Panc1 (cell line): ENCODE results near the gene HLA-B. TPM values are rescaled to one million over a fixed set of nuclear protein-coding genes. Genes with fewer than 3 reads are reported as not detected.
"Not testable (repeated sequence)": the region's sequence is repeated elsewhere in the genome, so short reads cannot be mapped to it uniquely, and the experiment has no call there.

Source experiments
- ATAC-seq: fragments of 200-7000 bp; cut with Tn5 transposase; 2 replicates; pipeline ENCODE4 v1.9.1; 2020; ENCODE audit warnings: mild to moderate bottlenecking, moderate library complexity
- BruUV-seq: library from RNA; stranded (reverse); fragments of 400-500 nt; replicated peaks from 2 replicates; lab custom pipeline; 2021; lab: Mats Ljungman, UMichigan
- CTCF ChIA-PET: fragments of 300-600 bp; sonication (Branson Sonifier 250); formaldehyde crosslinking; loops from one replicate; lab custom pipeline; 2022; ENCODE audit warnings: antibody characterized with exemption; lab: Charles Lee
- POLR2A ChIA-PET: fragments of 300-600 bp; sonication (Branson Sonifier 250); formaldehyde crosslinking; loops from one replicate; lab custom pipeline; 2022; ENCODE audit warnings: antibody characterized with exemption; lab: Charles Lee
- DNase-seq: peaks from one replicate; pipeline ENCODE4 v3.0.0-alpha.2; 2010; ENCODE audit warnings: low read depth, low spot score
- H3K27ac ChIP-seq: 2 replicates; pipeline ENCODE4 v1.5.1; 2011; ENCODE audit warnings: mild to moderate bottlenecking, low read length, inconsistent platforms
- H3K27me3 ChIP-seq: fragments of 200-500 bp; sonication (Bioruptor generic); 2 replicates; pipeline ENCODE4 v1.6.0; 2014; ENCODE audit warnings: low read length, inconsistent platforms; ENCODE audit not compliant: control insufficient read depth, insufficient read depth
- H3K36me3 ChIP-seq: fragments of 200-500 bp; sonication (Bioruptor generic); 2 replicates; pipeline ENCODE4 v1.5.1; 2014; ENCODE audit warnings: inconsistent platforms, mild to moderate bottlenecking, low read length, moderate library complexity; ENCODE audit not compliant: control insufficient read depth, insufficient read depth
- H3K4me1 ChIP-seq: 2 replicates; pipeline ENCODE4 v1.5.1; 2011; ENCODE audit warnings: inconsistent platforms, mild to moderate bottlenecking, low read length, moderate library complexity; ENCODE audit not compliant: control insufficient read depth, insufficient read depth
- H3K4me3 ChIP-seq, 2 experiments: 2 replicates each; pipeline ENCODE4 v1.5.1; 2011 to 2012; ENCODE audit warnings: low read depth in 2 of 2, low read length in 2 of 2, mild to moderate bottlenecking in 2 of 2, inconsistent platforms in 1 of 2, moderate library complexity in 1 of 2
- H3K9me3 ChIP-seq: fragments of 200-500 bp; sonication (Bioruptor generic); 2 replicates; pipeline ENCODE4 v1.5.1; 2014; ENCODE audit warnings: low read depth, mild to moderate bottlenecking, inconsistent platforms, low read length, moderate library complexity; ENCODE audit not compliant: control insufficient read depth, insufficient read depth
- CTCF ChIP-seq: fragments of 450-650 bp; IDR thresholded peaks from 2 replicates; pipeline ENCODE4 v1.5.1; 2017; ENCODE audit warnings: mild to moderate bottlenecking
- POLR2AphosphoS5 ChIP-seq: IDR thresholded peaks from 2 replicates; pipeline ENCODE4 v1.6.1; 2012; ENCODE audit warnings: mild to moderate bottlenecking, low read depth, low read length, moderate library complexity
- REST ChIP-seq, 2 experiments: IDR thresholded peaks; 2 replicates each; pipeline ENCODE4 v1.6.1; 2011 to 2012; ENCODE audit warnings: low read depth in 2 of 2, control low read depth in 1 of 2, low read length in 1 of 2, mild to moderate bottlenecking in 1 of 2, moderate library complexity in 1 of 2; ENCODE audit not compliant: insufficient read depth in 1 of 2
- SIN3A ChIP-seq: IDR thresholded peaks from 2 replicates; pipeline ENCODE4 v1.6.1; 2012; ENCODE audit warnings: low read depth, mild to moderate bottlenecking, low read length, moderate library complexity, borderline replicate concordance; ENCODE audit not compliant: insufficient read depth
- TCF7L2 ChIP-seq: IDR thresholded peaks from 2 replicates; pipeline ENCODE4 v1.6.1; 2011; ENCODE audit warnings: mild to moderate bottlenecking, low read depth, low read length, inconsistent platforms
- in situ Hi-C: cut with HindIII; loops from 2 replicates; pipeline ENCODE4 v1.10.0; 2016; ENCODE audit warnings: low sequenced_read_pairs, low pct_unique_long_range_greater_than_20kb
- intact Hi-C: fragments of 100-400 bp; cut with micrococcal nuclease; formaldehyde crosslinking; loops from one replicate; pipeline ENCODE4 v1.10.0; 2022; ENCODE audit not compliant: unreplicated experiment
- total RNA-seq: library from RNA; stranded (reverse); gene quantifications from one replicate; pipeline ENCODE4 v1.2.1, GENCODE V29; 2021; ENCODE audit not compliant: unreplicated experiment

Gene HLA-B
- total RNA-seq, 1 experiment from 2014 or later = 191 TPM

GRCh38 chr6:31388916-31389801 is 32.2 kb upstream of the HLA-B start:
- DNase-seq, H3K27ac ChIP-seq, CTCF ChIA-PET, POLR2A ChIA-PET, in situ Hi-C loops, H3K4me1 ChIP-seq, H3K36me3 ChIP-seq, intact Hi-C loops, BruUV-seq, H3K27me3 ChIP-seq, H3K9me3 ChIP-seq, H3K4me3 ChIP-seq: not testable (repeated sequence)
- ATAC-seq = peak; percentile 92

GRCh38 chr6:31386977-31387376 is 30.0 kb upstream of the HLA-B start:
- Histone ChIP-seq H3K4me1 (no peaks in the 10 kb centered on the region), H3K27ac (no peak overlapping the region), H3K4me3 (no peak overlapping the region), H3K27me3 (no peaks in the 10 kb centered on the region), H3K9me3 (no peaks in the 10 kb centered on the region), H3K36me3 (no peaks in the 10 kb centered on the region)
- intact Hi-C loops = no loop called here
- in situ Hi-C loops = no loop called here
- no TSS peak for BruUV-seq
- ChIA-PET CTCF (no interaction called here), POLR2A (no interaction called here)
- ATAC-seq (no peak), DNase-seq (no peak)
- TF ChIP-seq POLR2AphosphoS5 = no peak
- TF ChIP-seq CTCF = no peak
- no peak for TF ChIP-seq TCF7L2
- no peak for TF ChIP-seq REST (IDR thresholded peaks at IDR 0.05; ENCODE audit: insufficient read depth in 1 of 2, low read depth in 2 of 2, low read length in 1 of 2)
- no peak for TF ChIP-seq SIN3A

DNA sequence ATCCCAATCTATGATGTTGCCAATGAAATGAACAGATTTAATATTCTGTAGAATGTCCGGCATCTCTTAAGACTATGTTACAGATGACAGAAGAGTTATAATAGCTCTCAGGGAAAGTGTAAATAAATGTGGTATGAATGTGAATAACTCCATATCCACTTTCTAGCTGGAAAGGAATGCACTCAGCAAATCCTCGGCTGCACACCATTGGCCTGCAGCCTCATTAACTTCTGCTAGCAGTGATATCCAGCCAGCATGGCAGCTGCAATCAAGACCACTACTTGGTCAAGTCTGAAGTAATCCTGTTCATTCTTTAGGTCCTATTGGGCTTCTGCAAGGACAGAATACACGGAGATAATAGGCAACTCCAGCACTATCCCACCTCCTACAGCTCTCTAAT is 29.1 kb upstream of the HLA-B start:
- Histone ChIP-seq H3K4me3 (no peak overlapping the region), H3K4me1 (no peaks in the 10 kb centered on the region), H3K27ac (no peak overlapping the region), H3K27me3 (no peaks in the 10 kb centered on the region), H3K9me3 (no peaks in the 10 kb centered on the region), H3K36me3 (no peaks in the 10 kb centered on the region)
- TF ChIP-seq TCF7L2 (no peak), CTCF (no peak), REST (IDR thresholded peaks at IDR 0.05; ENCODE audit: insufficient read depth in 1 of 2, low read depth in 2 of 2, low read length in 1 of 2) (no peak), SIN3A (no peak), POLR2AphosphoS5 (no peak)
- in situ Hi-C loops = no loop called here
- no peak for ATAC-seq
- ChIA-PET POLR2A (no interaction called here), CTCF (interaction anchor here (0.6 kb wide), 1 partner anchor 27 kb away, joined by 3 read pairs; no protein-coding TSS in a partner anchor)
- intact Hi-C loops = no loop called here
- DNase-seq = no peak
- no TSS peak for BruUV-seq
